Measurements from ENCODE around the gene HOXD10.

HOXD10 gene

DNA sequence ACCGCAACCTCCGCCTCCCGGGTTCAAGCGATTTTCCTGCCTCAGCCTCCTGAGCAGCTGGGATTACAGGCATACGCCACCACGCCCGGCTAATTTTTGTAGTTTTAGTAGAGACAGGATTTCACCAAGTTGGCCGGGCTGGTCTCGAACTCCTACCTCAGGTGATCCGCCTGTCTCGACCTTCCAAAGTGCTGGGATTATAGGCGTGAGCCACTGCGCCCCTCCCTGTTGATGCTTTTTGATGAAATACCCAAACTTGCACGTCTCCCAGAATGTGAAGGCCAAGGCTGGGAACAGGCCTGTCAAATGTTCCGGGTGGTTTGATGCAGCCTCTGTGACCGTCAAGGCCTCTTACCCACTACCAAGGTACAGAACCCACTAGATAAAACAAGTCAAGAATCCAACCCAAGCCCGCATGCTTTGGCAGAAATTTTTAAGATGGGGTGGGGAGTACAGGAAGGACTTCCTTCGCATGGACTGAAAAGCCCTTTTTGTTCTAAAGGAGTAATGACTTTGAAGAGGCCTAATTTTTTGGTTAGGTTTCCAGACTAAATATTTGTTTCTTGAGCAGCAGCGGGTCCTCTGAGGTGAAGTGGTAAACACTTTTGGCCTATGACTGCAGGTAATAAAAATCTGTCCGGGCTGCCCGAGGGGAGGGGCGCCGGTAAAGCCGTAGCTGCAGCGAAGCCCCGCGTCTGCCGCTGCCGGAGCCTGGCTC, 29.1 kb upstream of the HOXD10 start:
- 0 out of 2 replicates have a peak, but pooled peaks cover 9% of the 10 kb centered on the region for H3K27me3 ChIP-seq (replicated peaks; ENCODE audit: insufficient read depth, low read length)
- no peaks in the 10 kb centered on the region for H3F3A ChIP-seq (ENCODE audit: insufficient read depth, low read length)
- H3K36me3 ChIP-seq (replicated peaks; ENCODE audit: insufficient read depth, low read length), result no peaks in the 10 kb centered on the region
- no peaks in the 10 kb centered on the region for H3K9me2 ChIP-seq (replicated peaks; ENCODE audit: insufficient read depth, low read length)
- no peaks in the 10 kb centered on the region for H3K9me3 ChIP-seq (replicated peaks; ENCODE audit: insufficient read depth, low read length)
- H3K4me2 ChIP-seq (ENCODE audit: low read depth, low read length), result peak overlapping the region; percentile 76
- H4K20me1 ChIP-seq (ENCODE audit: insufficient read depth, low read length), result no peaks in the 10 kb centered on the region
- no peak for TF ChIP-seq EZH2 (optimal IDR thresholded peaks at IDR 0.05; ENCODE audit: low read depth, low read length)
- TF ChIP-seq, protein P1, sequence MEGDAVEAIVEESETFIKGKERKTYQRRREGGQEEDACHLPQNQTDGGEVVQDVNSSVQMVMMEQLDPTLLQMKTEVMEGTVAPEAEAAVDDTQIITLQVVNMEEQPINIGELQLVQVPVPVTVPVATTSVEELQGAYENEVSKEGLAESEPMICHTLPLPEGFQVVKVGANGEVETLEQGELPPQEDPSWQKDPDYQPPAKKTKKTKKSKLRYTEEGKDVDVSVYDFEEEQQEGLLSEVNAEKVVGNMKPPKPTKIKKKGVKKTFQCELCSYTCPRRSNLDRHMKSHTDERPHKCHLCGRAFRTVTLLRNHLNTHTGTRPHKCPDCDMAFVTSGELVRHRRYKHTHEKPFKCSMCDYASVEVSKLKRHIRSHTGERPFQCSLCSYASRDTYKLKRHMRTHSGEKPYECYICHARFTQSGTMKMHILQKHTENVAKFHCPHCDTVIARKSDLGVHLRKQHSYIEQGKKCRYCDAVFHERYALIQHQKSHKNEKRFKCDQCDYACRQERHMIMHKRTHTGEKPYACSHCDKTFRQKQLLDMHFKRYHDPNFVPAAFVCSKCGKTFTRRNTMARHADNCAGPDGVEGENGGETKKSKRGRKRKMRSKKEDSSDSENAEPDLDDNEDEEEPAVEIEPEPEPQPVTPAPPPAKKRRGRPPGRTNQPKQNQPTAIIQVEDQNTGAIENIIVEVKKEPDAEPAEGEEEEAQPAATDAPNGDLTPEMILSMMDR (IDR thresholded peaks at IDR 0.05; ENCODE audit: low read length), result no peak
- no peak for TF ChIP-seq EZH2phosphoT487 (IDR thresholded peaks at IDR 0.05; ENCODE audit: low read length)
- H2AFZ ChIP-seq (ENCODE audit: low read length), result peak overlapping the region; percentile 86
- peak overlapping the region; percentile 58; the same call in 1 of the 2 replicates for H3K4me3 ChIP-seq (ENCODE audit: low read length)
- no peak overlapping the region for H3K9ac ChIP-seq (ENCODE audit: low read length)
- no peaks in the 10 kb centered on the region for H3K4me1 ChIP-seq (ENCODE audit: low read length)
- no peak for DNase-seq
- H3K79me2 ChIP-seq (ENCODE audit: low read length), result no peaks in the 10 kb centered on the region
- H3K27ac ChIP-seq (ENCODE audit: low read length), result no peak overlapping the region

DNA sequence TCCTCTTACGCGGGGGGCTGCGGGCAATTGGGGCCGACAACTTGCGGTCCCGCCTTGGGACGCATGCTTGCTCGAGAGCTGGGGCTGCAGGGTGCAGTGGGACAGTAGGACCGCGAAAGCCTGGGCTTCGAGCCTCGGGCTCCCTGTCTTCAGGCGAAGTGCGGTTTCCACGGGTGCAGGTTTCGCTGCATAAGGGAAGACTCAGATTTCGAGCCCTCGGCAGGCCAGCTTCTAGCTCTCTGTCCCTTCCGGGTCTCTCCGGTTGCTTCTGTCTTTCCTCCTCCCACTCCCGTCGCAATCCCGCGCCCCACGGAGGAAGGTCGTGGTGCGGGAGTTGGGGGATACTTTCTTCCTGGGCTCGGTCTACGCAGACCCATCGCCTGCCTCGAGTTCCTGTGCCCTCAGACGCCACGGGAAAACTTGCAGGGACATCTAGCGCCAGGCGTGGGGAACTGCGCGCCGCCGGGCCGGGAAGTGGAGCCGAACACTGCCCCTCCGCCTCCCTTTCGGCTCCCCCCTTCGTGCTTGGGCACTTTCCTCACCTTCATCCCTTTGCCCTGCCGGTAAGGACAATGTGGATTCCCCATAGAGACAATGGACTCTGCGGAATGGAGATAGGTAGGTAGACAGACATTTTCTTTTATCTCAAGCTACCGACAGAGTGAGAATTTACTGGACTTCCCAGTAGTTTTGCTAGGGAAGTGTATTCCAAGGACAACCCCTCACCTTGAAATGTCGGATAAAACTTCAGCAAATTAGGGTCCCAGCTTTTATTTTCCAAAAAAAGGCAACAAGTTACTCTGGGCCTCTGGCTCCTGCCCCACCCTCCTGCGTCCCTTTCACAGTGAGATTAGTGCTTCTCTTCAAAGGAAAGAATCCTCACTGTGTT, 28.3 kb upstream of the HOXD10 start:
- no peaks in the 10 kb centered on the region for H3F3A ChIP-seq (ENCODE audit: insufficient read depth, low read length)
- peak overlapping the region; percentile 2; the same call in 1 of the 2 replicates for H3K9ac ChIP-seq (ENCODE audit: low read length)
- no peaks in the 10 kb centered on the region for H3K4me1 ChIP-seq (ENCODE audit: low read length)
- peak; percentile 51 for DNase-seq
- H3K9me3 ChIP-seq (replicated peaks; ENCODE audit: insufficient read depth, low read length), result no peaks in the 10 kb centered on the region
- H3K9me2 ChIP-seq (replicated peaks; ENCODE audit: insufficient read depth, low read length), result no peaks in the 10 kb centered on the region
- H3K27ac ChIP-seq (ENCODE audit: low read length), result no peak overlapping the region
- H3K36me3 ChIP-seq (replicated peaks; ENCODE audit: insufficient read depth, low read length), result no peaks in the 10 kb centered on the region
- peak overlapping the region; percentile 58 for H3K4me3 ChIP-seq (ENCODE audit: low read length)
- no peaks in the 10 kb centered on the region for H3K79me2 ChIP-seq (ENCODE audit: low read length)
- no peaks in the 10 kb centered on the region for H4K20me1 ChIP-seq (ENCODE audit: insufficient read depth, low read length)
- peak overlapping the region; percentile 76 for H3K4me2 ChIP-seq (ENCODE audit: low read depth, low read length)
- no peak for TF ChIP-seq EZH2 (optimal IDR thresholded peaks at IDR 0.05; ENCODE audit: low read depth, low read length)
- no peak for TF ChIP-seq EZH2phosphoT487 (IDR thresholded peaks at IDR 0.05; ENCODE audit: low read length)
- TF ChIP-seq, protein P1 (IDR thresholded peaks at IDR 0.05; ENCODE audit: low read length), result peak; percentile 76
- 0 out of 2 replicates have a peak, but pooled peaks cover 9% of the 10 kb centered on the region for H3K27me3 ChIP-seq (replicated peaks; ENCODE audit: insufficient read depth, low read length)
- H2AFZ ChIP-seq (ENCODE audit: low read length), result peak overlapping the region; percentile 86

DNA sequence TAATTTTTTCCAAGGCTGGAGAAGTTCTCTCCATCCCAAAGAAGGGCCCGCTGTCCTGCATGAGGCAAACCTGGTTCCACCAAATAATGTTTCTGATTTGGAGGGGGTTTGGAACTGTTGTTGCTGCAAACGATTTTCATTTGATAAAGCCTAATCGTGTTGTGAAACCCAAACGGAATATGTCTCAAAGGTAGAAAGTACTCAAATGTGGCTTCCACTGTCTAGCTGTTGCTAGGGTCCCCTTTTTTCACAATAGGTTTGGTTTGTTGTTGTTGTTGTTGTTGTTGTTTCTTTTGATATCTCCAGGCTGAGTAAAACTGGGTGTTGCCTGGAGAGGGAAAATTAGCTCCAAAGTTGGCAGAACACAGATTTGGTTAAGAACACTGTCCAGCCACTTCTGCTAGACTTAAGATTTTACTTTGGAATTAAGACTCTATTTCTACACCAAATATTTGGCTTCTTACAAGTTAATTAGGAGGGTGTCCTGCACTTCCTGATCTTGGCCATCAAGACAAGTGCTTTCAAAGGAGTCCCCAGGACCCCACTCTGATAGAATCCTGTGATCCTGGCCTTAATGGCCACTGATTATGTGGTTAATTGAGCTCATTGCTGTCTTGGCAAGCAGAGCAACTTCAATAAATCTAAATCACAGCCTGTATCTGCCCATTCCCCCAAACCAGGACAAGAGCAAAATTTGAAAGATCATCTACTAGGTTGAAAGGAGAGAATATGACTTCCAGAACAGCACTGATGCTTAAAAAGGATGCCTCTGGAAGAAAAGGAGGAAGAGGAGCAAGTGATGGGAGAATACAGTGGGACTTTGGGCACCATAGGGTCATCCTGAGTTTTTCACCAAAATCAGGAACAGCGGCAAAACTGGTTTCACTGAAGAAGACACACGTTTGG, 27.4 kb upstream of the HOXD10 start:
- no peaks in the 10 kb centered on the region for H3K4me1 ChIP-seq (ENCODE audit: low read length)
- H3K27me3 ChIP-seq (replicated peaks; ENCODE audit: insufficient read depth, low read length), result 0 out of 2 replicates have a peak, but pooled peaks cover 9% of the 10 kb centered on the region
- no peaks in the 10 kb centered on the region for H3F3A ChIP-seq (ENCODE audit: insufficient read depth, low read length)
- TF ChIP-seq EZH2 (optimal IDR thresholded peaks at IDR 0.05; ENCODE audit: low read depth, low read length) (no peak), EZH2phosphoT487 (IDR thresholded peaks at IDR 0.05; ENCODE audit: low read length) (no peak)
- TF ChIP-seq, protein P1 (IDR thresholded peaks at IDR 0.05; ENCODE audit: low read length), result no peak
- DNase-seq, result no peak
- no peaks in the 10 kb centered on the region for H3K9me3 ChIP-seq (replicated peaks; ENCODE audit: insufficient read depth, low read length)
- no peaks in the 10 kb centered on the region for H3K9me2 ChIP-seq (replicated peaks; ENCODE audit: insufficient read depth, low read length)
- H3K36me3 ChIP-seq (replicated peaks; ENCODE audit: insufficient read depth, low read length), result no peaks in the 10 kb centered on the region
- H3K79me2 ChIP-seq (ENCODE audit: low read length), result no peaks in the 10 kb centered on the region
- no peaks in the 10 kb centered on the region for H4K20me1 ChIP-seq (ENCODE audit: insufficient read depth, low read length)
- H3K9ac ChIP-seq (ENCODE audit: low read length), result no peak overlapping the region
- H3K27ac ChIP-seq (ENCODE audit: low read length), result no peak overlapping the region
- no peak overlapping the region for H2AFZ ChIP-seq (ENCODE audit: low read length)
- no peak overlapping the region for H3K4me3 ChIP-seq (ENCODE audit: low read length)
- no peak overlapping the region for H3K4me2 ChIP-seq (ENCODE audit: low read depth, low read length)
